Measurements from ENCODE around the gene ZBTB2.

ZBTB2 gene

DNA sequence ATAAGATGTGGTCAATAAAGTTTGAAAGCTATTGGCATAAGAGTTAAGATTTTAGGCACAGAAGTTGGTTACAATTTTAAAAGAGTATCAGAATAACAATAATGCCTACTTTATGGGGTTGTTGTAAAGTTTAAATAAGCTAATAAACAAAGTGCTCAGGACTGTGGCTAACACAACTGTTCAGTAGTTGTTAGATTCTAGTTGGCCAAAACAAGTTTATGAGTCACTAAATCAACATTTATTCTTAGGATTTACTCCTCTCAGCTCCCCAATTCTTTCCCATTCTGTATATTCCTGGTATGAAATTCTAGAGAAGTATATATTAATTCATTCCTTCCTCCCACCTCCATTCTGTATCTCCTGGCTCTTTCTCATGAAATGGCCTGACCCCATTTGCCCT, 46.0 kb upstream of the ZBTB2 start:
- Histone ChIP-seq H3K4me1 (ENCODE audit: insufficient read depth, low read length) (no peaks in the 10 kb centered on the region), H4K20me1 (ENCODE audit: insufficient read depth, low read length) (peaks cover 12% of the 10 kb centered on the region; the same call in 1 of the 2 replicates), H2AFZ (ENCODE audit: low read depth, low read length) (no peak overlapping the region), H3K4me2 (ENCODE audit: insufficient read depth, low read length) (no peak overlapping the region), H3K36me3 (ENCODE audit: insufficient read depth, low read length) (peaks cover 21% of the 10 kb centered on the region), H3K9ac (ENCODE audit: low read depth, low read length) (no peak overlapping the region), H3K27ac (ENCODE audit: low read length) (no peak overlapping the region), H3K27me3 (ENCODE audit: insufficient read depth, low read length, poor library complexity) (no peaks in the 10 kb centered on the region), H3K4me3 (ENCODE audit: low read depth in 1 of 2, low read length in 2 of 2) (no peak overlapping the region), H3K9me3 (ENCODE audit: insufficient read depth, low read length, severe bottlenecking) (no peaks in the 10 kb centered on the region), H3K79me2 (ENCODE audit: insufficient read depth, low read length) (peaks cover 57% of the 10 kb centered on the region)
- ATAC-seq (ENCODE audit: insufficient read depth, low read depth), result no peak
- TF ChIP-seq, protein P1, sequence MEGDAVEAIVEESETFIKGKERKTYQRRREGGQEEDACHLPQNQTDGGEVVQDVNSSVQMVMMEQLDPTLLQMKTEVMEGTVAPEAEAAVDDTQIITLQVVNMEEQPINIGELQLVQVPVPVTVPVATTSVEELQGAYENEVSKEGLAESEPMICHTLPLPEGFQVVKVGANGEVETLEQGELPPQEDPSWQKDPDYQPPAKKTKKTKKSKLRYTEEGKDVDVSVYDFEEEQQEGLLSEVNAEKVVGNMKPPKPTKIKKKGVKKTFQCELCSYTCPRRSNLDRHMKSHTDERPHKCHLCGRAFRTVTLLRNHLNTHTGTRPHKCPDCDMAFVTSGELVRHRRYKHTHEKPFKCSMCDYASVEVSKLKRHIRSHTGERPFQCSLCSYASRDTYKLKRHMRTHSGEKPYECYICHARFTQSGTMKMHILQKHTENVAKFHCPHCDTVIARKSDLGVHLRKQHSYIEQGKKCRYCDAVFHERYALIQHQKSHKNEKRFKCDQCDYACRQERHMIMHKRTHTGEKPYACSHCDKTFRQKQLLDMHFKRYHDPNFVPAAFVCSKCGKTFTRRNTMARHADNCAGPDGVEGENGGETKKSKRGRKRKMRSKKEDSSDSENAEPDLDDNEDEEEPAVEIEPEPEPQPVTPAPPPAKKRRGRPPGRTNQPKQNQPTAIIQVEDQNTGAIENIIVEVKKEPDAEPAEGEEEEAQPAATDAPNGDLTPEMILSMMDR (IDR thresholded peaks at IDR 0.05; ENCODE audit: borderline replicate concordance, extremely low read depth, low read length, poor library complexity, severe bottlenecking), result no peak
- TF ChIP-seq EZH2 (IDR thresholded peaks at IDR 0.05; ENCODE audit: borderline replicate concordance, low read depth, low read length, severe bottlenecking), result no peak
- no peak for DNase-seq

DNA sequence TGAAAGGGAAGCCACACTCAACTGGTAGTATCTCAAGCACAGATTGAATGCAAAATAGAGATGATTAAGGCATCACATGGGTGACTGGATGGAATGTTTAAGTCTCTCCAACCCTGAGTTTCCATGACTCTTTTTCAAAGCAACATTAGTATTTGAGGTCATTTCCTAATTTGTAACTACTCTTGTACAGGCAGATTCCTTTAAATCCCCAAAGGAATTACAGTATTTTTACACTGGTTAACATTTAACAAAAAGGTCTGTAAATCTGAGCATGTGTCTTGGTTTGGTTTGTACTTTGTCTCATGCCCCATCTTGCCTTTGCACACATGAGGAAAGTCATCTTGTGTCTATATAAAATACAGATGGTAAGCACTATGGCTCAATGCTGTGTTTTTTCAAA, 45.4 kb upstream of the ZBTB2 start:
- no peaks in the 10 kb centered on the region for H3K27me3 ChIP-seq (ENCODE audit: insufficient read depth, low read length, poor library complexity)
- TF ChIP-seq EZH2 (IDR thresholded peaks at IDR 0.05; ENCODE audit: borderline replicate concordance, low read depth, low read length, severe bottlenecking), result no peak
- TF ChIP-seq, protein P1 (IDR thresholded peaks at IDR 0.05; ENCODE audit: borderline replicate concordance, extremely low read depth, low read length, poor library complexity, severe bottlenecking), result no peak
- H3K9ac ChIP-seq (ENCODE audit: low read depth, low read length), result no peak overlapping the region
- peaks cover 10% of the 10 kb centered on the region; the same call in 1 of the 2 replicates for H4K20me1 ChIP-seq (ENCODE audit: insufficient read depth, low read length)
- ATAC-seq (ENCODE audit: insufficient read depth, low read depth) (no peak), DNase-seq (no peak)
- H3K27ac ChIP-seq (ENCODE audit: low read length), result no peak overlapping the region
- H3K36me3 ChIP-seq (ENCODE audit: insufficient read depth, low read length), result peaks cover 22% of the 10 kb centered on the region
- H3K4me3 ChIP-seq (ENCODE audit: low read depth in 1 of 2, low read length in 2 of 2), result no peak overlapping the region
- no peak overlapping the region for H3K4me2 ChIP-seq (ENCODE audit: insufficient read depth, low read length)
- H2AFZ ChIP-seq (ENCODE audit: low read depth, low read length), result no peak overlapping the region
- no peaks in the 10 kb centered on the region for H3K9me3 ChIP-seq (ENCODE audit: insufficient read depth, low read length, severe bottlenecking)
- H3K79me2 ChIP-seq (ENCODE audit: insufficient read depth, low read length), result peaks cover 51% of the 10 kb centered on the region
- no peaks in the 10 kb centered on the region for H3K4me1 ChIP-seq (ENCODE audit: insufficient read depth, low read length)

DNA sequence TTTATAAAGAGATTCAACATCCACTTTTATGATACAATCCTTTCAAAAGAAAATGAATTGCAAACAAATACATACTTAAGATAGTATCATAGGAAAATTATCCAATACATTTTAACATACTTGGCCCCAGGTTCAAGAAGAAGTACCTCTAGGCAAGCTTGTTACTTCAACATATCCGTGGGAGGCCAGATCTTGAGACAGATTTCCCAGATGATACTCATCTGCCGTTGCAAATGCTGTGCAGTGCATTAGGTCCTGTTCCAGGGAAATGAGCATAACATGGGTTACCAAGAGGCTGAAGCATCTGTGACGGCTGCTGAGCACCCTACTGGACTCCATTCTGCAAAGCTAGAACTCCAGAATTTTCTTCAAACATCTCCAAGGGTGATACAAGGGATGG, 44.9 kb upstream of the ZBTB2 start:
- Histone ChIP-seq H3K27me3 (ENCODE audit: insufficient read depth, low read length, poor library complexity) (no peaks in the 10 kb centered on the region), H2AFZ (ENCODE audit: low read depth, low read length) (no peak overlapping the region), H3K9me3 (ENCODE audit: insufficient read depth, low read length, severe bottlenecking) (no peaks in the 10 kb centered on the region), H3K27ac (ENCODE audit: low read length) (no peak overlapping the region), H3K4me1 (ENCODE audit: insufficient read depth, low read length) (no peaks in the 10 kb centered on the region), H3K4me2 (ENCODE audit: insufficient read depth, low read length) (no peak overlapping the region), H3K4me3 (ENCODE audit: low read depth in 1 of 2, low read length in 2 of 2) (no peak overlapping the region), H3K9ac (ENCODE audit: low read depth, low read length) (no peak overlapping the region), H3K79me2 (ENCODE audit: insufficient read depth, low read length) (peaks cover 46% of the 10 kb centered on the region), H4K20me1 (ENCODE audit: insufficient read depth, low read length) (peaks cover 10% of the 10 kb centered on the region; the same call in 1 of the 2 replicates), H3K36me3 (ENCODE audit: insufficient read depth, low read length) (peaks cover 21% of the 10 kb centered on the region)
- TF ChIP-seq EZH2 (IDR thresholded peaks at IDR 0.05; ENCODE audit: borderline replicate concordance, low read depth, low read length, severe bottlenecking), result no peak
- TF ChIP-seq, protein P1 (IDR thresholded peaks at IDR 0.05; ENCODE audit: borderline replicate concordance, extremely low read depth, low read length, poor library complexity, severe bottlenecking), result no peak
- no peak for DNase-seq
- ATAC-seq (ENCODE audit: insufficient read depth, low read depth), result no peak

DNA sequence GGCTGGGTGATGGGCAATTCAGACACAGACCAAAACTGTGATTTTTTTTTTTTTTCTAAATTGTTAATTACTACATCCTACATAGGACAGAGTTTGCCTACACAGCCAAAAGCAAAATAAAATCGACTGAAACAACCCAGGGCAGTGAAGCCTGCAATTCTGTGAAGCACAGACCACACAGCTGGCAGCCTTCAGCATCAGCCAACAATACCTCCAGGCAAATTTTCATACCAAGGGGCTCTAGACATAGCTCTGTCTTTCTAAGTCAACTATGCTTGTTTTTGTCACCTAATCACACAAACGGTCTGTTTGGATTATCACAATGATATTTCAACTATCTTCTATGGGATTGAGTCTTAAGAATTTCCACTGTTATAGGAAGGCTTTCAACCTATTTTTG, 43.0 kb upstream of the ZBTB2 start:
- no peak overlapping the region for H3K27ac ChIP-seq (ENCODE audit: low read length)
- peaks cover 40% of the 10 kb centered on the region for H3K36me3 ChIP-seq (ENCODE audit: insufficient read depth, low read length)
- H2AFZ ChIP-seq (ENCODE audit: low read depth, low read length), result no peak overlapping the region
- TF ChIP-seq EZH2 (IDR thresholded peaks at IDR 0.05; ENCODE audit: borderline replicate concordance, low read depth, low read length, severe bottlenecking), result no peak
- TF ChIP-seq, protein P1 (IDR thresholded peaks at IDR 0.05; ENCODE audit: borderline replicate concordance, extremely low read depth, low read length, poor library complexity, severe bottlenecking), result no peak
- DNase-seq, result no peak
- no peak overlapping the region for H3K4me2 ChIP-seq (ENCODE audit: insufficient read depth, low read length)
- no peak overlapping the region for H3K9ac ChIP-seq (ENCODE audit: low read depth, low read length)
- H3K79me2 ChIP-seq (ENCODE audit: insufficient read depth, low read length), result peaks cover 27% of the 10 kb centered on the region
- no peaks in the 10 kb centered on the region for H3K27me3 ChIP-seq (ENCODE audit: insufficient read depth, low read length, poor library complexity)
- no peaks in the 10 kb centered on the region for H3K9me3 ChIP-seq (ENCODE audit: insufficient read depth, low read length, severe bottlenecking)
- peaks cover 10% of the 10 kb centered on the region; the same call in 1 of the 2 replicates for H4K20me1 ChIP-seq (ENCODE audit: insufficient read depth, low read length)
- H3K4me1 ChIP-seq (ENCODE audit: insufficient read depth, low read length), result no peaks in the 10 kb centered on the region
- H3K4me3 ChIP-seq (ENCODE audit: low read depth in 1 of 2, low read length in 2 of 2), result no peak overlapping the region
- no peak for ATAC-seq (ENCODE audit: insufficient read depth, low read depth)
